H4 (cell line): ENCODE data around the gene LRRC43. TPM values are rescaled to one million over a fixed set of nuclear protein-coding genes. Genes with fewer than 3 reads are reported as not detected.

ENCODE experiments used
- DNase-seq: peaks from one replicate; pipeline ENCODE4 v3.0.0-alpha.2; 2015; ENCODE audit warnings: low spot score
- total RNA-seq: library from RNA; depleted of rRNA; stranded (reverse); fragments of >200 nt; shearing (Covaris generic); gene quantifications from 2 replicates; pipeline ENCODE4 v1.2.3, GENCODE V29; 2014; rRNA removed

LRRC43 gene
- total RNA-seq, 1 experiment from 2014 or later = not detected

GRCh38 chr12:122225683-122226365 lies 42.9 kb downstream of the LRRC43 start, which contains the start of gene DIABLO:
TSS of gene DIABLO (minus strand) at chr12:122226052. CDS start at chr12:122226014, 38 bp downstream.
- DNase-seq = peak; percentile 99

- DNase-seq = no peak
Observed at GRCh38 chr12:122226366-122227125, 43.6 kb downstream of the LRRC43 start.

GRCh38 chr12:122227341-122227740 lies 44.4 kb downstream of the LRRC43 start:
- DNase-seq = no peak

GRCh38 chr12:122228092-122228491 lies 45.2 kb downstream of the LRRC43 start:
- DNase-seq = no peak

GRCh38 chr12:122230798-122231197 lies 47.9 kb downstream of the LRRC43 start:
- no peak for DNase-seq

- no peak for DNase-seq
Observed at GRCh38 chr12:122232691-122233090, 49.8 kb downstream of the LRRC43 start.

- DNase-seq = no peak
Observed at GRCh38 chr12:122235741-122236140, 52.8 kb downstream of the LRRC43 start.

- no peak for DNase-seq
Observed at GRCh38 chr12:122238861-122239260, 55.9 kb downstream of the LRRC43 start.

- DNase-seq = no peak
Observed at GRCh38 chr12:122243965-122244364, 61.0 kb downstream of the LRRC43 start.

- DNase-seq = no peak
Observed at GRCh38 chr12:122244565-122245371, 61.8 kb downstream of the LRRC43 start.

GRCh38 chr12:122245553-122245952 lies 62.6 kb downstream of the LRRC43 start:
- no peak for DNase-seq

- DNase-seq = no peak
Observed at GRCh38 chr12:122250047-122250446, 67.1 kb downstream of the LRRC43 start.

- no peak for DNase-seq
Observed at GRCh38 chr12:122250536-122250935, 67.6 kb downstream of the LRRC43 start.

Other genes with a start within 250 kb of the LRRC43 start
- 1.5 and 1.8 TPM in 2 replicates for gene BCL7A, start 161.2 kb upstream of the LRRC43 start, total RNA-seq
- 4.3 and 5.0 TPM in 2 replicates for gene MLXIP, start 104.4 kb upstream of the LRRC43 start, total RNA-seq
- not detected in 2 replicates for gene IL31, start 8.9 kb upstream of the LRRC43 start, total RNA-seq
- 0.29 TPM in 1 of 2 replicates, not detected in the other for gene B3GNT4, start 20.6 kb downstream of the LRRC43 start, total RNA-seq
- gene DIABLO, start 42.9 kb downstream of the LRRC43 start, total RNA-seq = 116 and 118 TPM in 2 replicates
- gene VPS33A, start 83.4 kb downstream of the LRRC43 start, total RNA-seq = 15.6 and 16.8 TPM in 2 replicates
- 16.9 and 22.4 TPM in 2 replicates for gene CLIP1, start 239.5 kb downstream of the LRRC43 start, total RNA-seq